Measurements from ENCODE around the gene EPC1. TPM values are rescaled to one million over a fixed set of nuclear protein-coding genes. Genes with fewer than 3 reads are reported as not detected.
"Not testable (repeated sequence)": the region's sequence is repeated elsewhere in the genome, so short reads cannot be mapped to it uniquely, and the experiment has no call there.

The EPC1 gene
- total RNA-seq, 1 donor from 2014 or later, result 25.7 TPM

- Histone ChIP-seq H3K9ac (ENCODE audit: low read length) (no peak overlapping the region), H3K9me3 (ENCODE audit: insufficient read depth, low read depth, low read length) (no peaks in the 10 kb centered on the region), H4K20me1 (ENCODE audit: insufficient read depth, low read length) (no peaks in the 10 kb centered on the region), H3K27me3 (ENCODE audit: insufficient read depth, low read length) (no peaks in the 10 kb centered on the region), H3K4me1 (ENCODE audit: insufficient read depth, low read length) (no peaks in the 10 kb centered on the region), H3K4me3 (ENCODE audit: insufficient read depth, low read depth, low read length) (no peak overlapping the region), H2AFZ (ENCODE audit: low read depth, low read length) (no peak overlapping the region), H3K4me2 (ENCODE audit: low read length) (no peak overlapping the region), H3K79me2 (ENCODE audit: insufficient read depth, low read length) (no peaks in the 10 kb centered on the region), H3K36me3 (ENCODE audit: insufficient read depth, low read length) (no peaks in the 10 kb centered on the region), H3K27ac (ENCODE audit: low read depth, low read length) (no peak overlapping the region)
- TF ChIP-seq CTCF (IDR thresholded peaks at IDR 0.05; ENCODE audit: insufficient read depth, low read depth, low read length) (no peak), EZH2 (IDR thresholded peaks at IDR 0.05; ENCODE audit: insufficient read depth, low read length) (no peak)
- no peak overlapping the region for H3K4me3 Mint-ChIP-seq (ENCODE audit: unreplicated experiment)
- FAIRE-seq (no peak), DNase-seq (ENCODE audit: low read depth) (no peak)
- H3K36me3 Mint-ChIP-seq (ENCODE audit: low read depth, unreplicated experiment), result no peaks in the 10 kb centered on the region
- no peaks in the 10 kb centered on the region for H3K27me3 Mint-ChIP-seq (ENCODE audit: low read depth, unreplicated experiment)
- peaks cover 7% of the 10 kb centered on the region for H3K9me3 Mint-ChIP-seq (ENCODE audit: unreplicated experiment)
- no peak overlapping the region for H3K27ac Mint-ChIP-seq (ENCODE audit: unreplicated experiment)
- H3K4me1 Mint-ChIP-seq (ENCODE audit: low read depth, unreplicated experiment), result no peaks in the 10 kb centered on the region
Observed at GRCh38 chr10:32232378-32232777, 114.6 kb downstream of the EPC1 start.

GRCh38 chr10:32229788-32230187 lies 117.2 kb downstream of the EPC1 start:
- H3K4me3 Mint-ChIP-seq (ENCODE audit: unreplicated experiment); H2AFZ ChIP-seq (ENCODE audit: low read depth, low read length); H3K27ac ChIP-seq (ENCODE audit: low read depth, low read length); H3K9me3 Mint-ChIP-seq (ENCODE audit: unreplicated experiment); H3K36me3 Mint-ChIP-seq (ENCODE audit: low read depth, unreplicated experiment); H3K4me3 ChIP-seq (ENCODE audit: insufficient read depth, low read depth, low read length); H3K9ac ChIP-seq (ENCODE audit: low read length); H3K4me1 Mint-ChIP-seq (ENCODE audit: low read depth, unreplicated experiment); H3K27me3 Mint-ChIP-seq (ENCODE audit: low read depth, unreplicated experiment); FAIRE-seq; H3K4me2 ChIP-seq (ENCODE audit: low read length); H3K4me1 ChIP-seq (ENCODE audit: insufficient read depth, low read length); H3K27me3 ChIP-seq (ENCODE audit: insufficient read depth, low read length); H3K9me3 ChIP-seq (ENCODE audit: insufficient read depth, low read depth, low read length); H3K36me3 ChIP-seq (ENCODE audit: insufficient read depth, low read length); DNase-seq (ENCODE audit: low read depth); H3K79me2 ChIP-seq (ENCODE audit: insufficient read depth, low read length); H3K27ac Mint-ChIP-seq (ENCODE audit: unreplicated experiment); H4K20me1 ChIP-seq (ENCODE audit: insufficient read depth, low read length): not testable (repeated sequence)

GRCh38 chr10:32229170-32229569 lies 117.8 kb downstream of the EPC1 start:
- H3K9ac ChIP-seq (ENCODE audit: low read length), result no peak overlapping the region
- no peaks in the 10 kb centered on the region for H3K36me3 Mint-ChIP-seq (ENCODE audit: low read depth, unreplicated experiment)

More at GRCh38 chr10:32229170-32229569, 117.8 kb downstream of the EPC1 start:
- H3K4me1 Mint-ChIP-seq (ENCODE audit: low read depth, unreplicated experiment), result no peaks in the 10 kb centered on the region
- H3K4me3 Mint-ChIP-seq (ENCODE audit: unreplicated experiment), result no peak overlapping the region
- H3K27ac Mint-ChIP-seq (ENCODE audit: unreplicated experiment), result no peak overlapping the region
- FAIRE-seq, result no peak
- Histone ChIP-seq H4K20me1 (ENCODE audit: insufficient read depth, low read length) (no peaks in the 10 kb centered on the region), H3K36me3 (ENCODE audit: insufficient read depth, low read length) (no peaks in the 10 kb centered on the region), H3K9me3 (ENCODE audit: insufficient read depth, low read depth, low read length) (no peaks in the 10 kb centered on the region), H3K79me2 (ENCODE audit: insufficient read depth, low read length) (no peaks in the 10 kb centered on the region), H3K4me1 (ENCODE audit: insufficient read depth, low read length) (no peaks in the 10 kb centered on the region), H3K27me3 (ENCODE audit: insufficient read depth, low read length) (no peaks in the 10 kb centered on the region), H3K4me3 (ENCODE audit: insufficient read depth, low read depth, low read length) (no peak overlapping the region), H3K27ac (ENCODE audit: low read depth, low read length) (no peak overlapping the region), H3K4me2 (ENCODE audit: low read length) (no peak overlapping the region), H2AFZ (ENCODE audit: low read depth, low read length) (no peak overlapping the region)
- no peaks in the 10 kb centered on the region for H3K27me3 Mint-ChIP-seq (ENCODE audit: low read depth, unreplicated experiment)
- no peak for TF ChIP-seq EZH2 (IDR thresholded peaks at IDR 0.05; ENCODE audit: insufficient read depth, low read length)
- no peak for TF ChIP-seq CTCF (IDR thresholded peaks at IDR 0.05; ENCODE audit: insufficient read depth, low read depth, low read length)
- H3K9me3 Mint-ChIP-seq (ENCODE audit: unreplicated experiment), result peaks cover 4% of the 10 kb centered on the region
- no peak for DNase-seq (ENCODE audit: low read depth)
